ENCODE results near the gene KIF12.

DNA sequence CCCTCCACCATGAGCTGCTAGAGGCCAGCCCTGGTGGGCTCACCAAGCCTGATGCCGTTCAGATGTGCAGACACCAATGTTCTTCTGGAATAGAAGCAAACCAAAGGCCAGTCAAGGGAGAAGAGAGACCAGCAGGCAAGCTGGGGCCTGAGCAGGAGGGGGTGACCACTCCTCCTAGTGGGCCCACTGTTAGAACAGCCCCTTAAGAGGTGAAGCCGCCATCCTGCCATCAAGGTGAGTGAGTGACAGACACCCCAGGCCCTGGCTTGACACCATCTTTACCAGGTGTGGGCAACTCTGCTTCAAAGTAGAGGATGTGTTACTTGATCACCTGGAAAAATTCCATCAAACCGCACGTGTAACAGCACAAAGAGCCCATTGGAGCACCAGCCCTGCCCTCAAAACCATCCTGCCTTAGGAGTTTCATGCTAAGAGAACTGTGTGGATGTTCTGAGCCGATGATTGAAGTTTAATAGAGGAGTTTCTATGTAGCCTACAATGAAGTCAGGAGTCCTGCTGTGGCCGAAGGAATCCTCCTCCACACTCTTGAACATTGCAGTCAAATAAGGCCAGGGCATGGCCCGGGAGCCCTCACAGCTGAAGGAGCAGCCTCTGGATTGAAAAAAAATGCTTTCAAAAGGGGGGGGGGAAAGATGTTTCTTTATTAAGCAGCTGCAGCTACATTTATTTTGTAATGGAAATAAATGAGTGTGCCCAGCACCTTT, 41.8 kb downstream of the KIF12 start:
- TF ChIP-seq, protein P1, sequence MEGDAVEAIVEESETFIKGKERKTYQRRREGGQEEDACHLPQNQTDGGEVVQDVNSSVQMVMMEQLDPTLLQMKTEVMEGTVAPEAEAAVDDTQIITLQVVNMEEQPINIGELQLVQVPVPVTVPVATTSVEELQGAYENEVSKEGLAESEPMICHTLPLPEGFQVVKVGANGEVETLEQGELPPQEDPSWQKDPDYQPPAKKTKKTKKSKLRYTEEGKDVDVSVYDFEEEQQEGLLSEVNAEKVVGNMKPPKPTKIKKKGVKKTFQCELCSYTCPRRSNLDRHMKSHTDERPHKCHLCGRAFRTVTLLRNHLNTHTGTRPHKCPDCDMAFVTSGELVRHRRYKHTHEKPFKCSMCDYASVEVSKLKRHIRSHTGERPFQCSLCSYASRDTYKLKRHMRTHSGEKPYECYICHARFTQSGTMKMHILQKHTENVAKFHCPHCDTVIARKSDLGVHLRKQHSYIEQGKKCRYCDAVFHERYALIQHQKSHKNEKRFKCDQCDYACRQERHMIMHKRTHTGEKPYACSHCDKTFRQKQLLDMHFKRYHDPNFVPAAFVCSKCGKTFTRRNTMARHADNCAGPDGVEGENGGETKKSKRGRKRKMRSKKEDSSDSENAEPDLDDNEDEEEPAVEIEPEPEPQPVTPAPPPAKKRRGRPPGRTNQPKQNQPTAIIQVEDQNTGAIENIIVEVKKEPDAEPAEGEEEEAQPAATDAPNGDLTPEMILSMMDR (IDR thresholded peaks at IDR 0.05; ENCODE audit: insufficient read depth, low read depth, low read length): no peak
- no peak for TF ChIP-seq EZH2 (IDR thresholded peaks at IDR 0.05; ENCODE audit: insufficient read depth, low read length)

All from astrocyte (in vitro differentiated cells and primary cell).